Esophagus squamous epithelium (tissue), 4 donors: ENCODE measurements around the gene KRT39.

Source experiments
- POLR2A ChIP-seq, 4 donors: fragments of 450-650 bp; IDR thresholded peaks; one replicate each; pipeline ENCODE4 v1.6.1; 2017; ENCODE audit warnings: antibody characterized with exemption in 4 of 4, mild to moderate bottlenecking in 4 of 4, moderate library complexity in 3 of 4
- TF ChIP-seq, protein P1 (sequence below), 6 experiments: fragments of 450-650 bp in 4 of 6; fragments of 200-600 bp in 2 of 6; sonication (generic) in 2 of 6; IDR thresholded peaks; one replicate each; pipeline ENCODE4 v1.5.1; 2016 to 2019; ENCODE audit warnings: antibody characterized with exemption in 6 of 6, mild to moderate bottlenecking in 4 of 6, moderate library complexity in 4 of 6

DNA sequence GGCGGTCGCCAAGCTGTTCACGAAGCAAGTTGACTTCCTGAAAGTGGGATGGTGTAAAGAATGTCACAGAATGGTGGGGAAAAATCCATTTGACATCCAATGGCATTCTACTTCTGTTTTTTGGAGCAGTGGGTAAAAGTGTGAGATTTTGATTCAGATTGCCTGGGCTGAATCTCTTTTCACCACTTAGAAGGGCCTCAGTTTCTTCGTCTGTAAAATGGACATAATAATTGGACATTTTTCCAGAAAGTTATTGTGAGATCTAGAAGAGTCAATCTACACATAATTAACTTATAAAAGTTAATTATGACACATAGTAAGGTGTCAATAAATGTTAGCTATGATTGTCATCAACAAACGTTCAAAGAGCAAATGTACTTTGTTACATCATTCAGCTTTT is 14.4 kb upstream of the KRT39 start:
- TF ChIP-seq, protein P1, sequence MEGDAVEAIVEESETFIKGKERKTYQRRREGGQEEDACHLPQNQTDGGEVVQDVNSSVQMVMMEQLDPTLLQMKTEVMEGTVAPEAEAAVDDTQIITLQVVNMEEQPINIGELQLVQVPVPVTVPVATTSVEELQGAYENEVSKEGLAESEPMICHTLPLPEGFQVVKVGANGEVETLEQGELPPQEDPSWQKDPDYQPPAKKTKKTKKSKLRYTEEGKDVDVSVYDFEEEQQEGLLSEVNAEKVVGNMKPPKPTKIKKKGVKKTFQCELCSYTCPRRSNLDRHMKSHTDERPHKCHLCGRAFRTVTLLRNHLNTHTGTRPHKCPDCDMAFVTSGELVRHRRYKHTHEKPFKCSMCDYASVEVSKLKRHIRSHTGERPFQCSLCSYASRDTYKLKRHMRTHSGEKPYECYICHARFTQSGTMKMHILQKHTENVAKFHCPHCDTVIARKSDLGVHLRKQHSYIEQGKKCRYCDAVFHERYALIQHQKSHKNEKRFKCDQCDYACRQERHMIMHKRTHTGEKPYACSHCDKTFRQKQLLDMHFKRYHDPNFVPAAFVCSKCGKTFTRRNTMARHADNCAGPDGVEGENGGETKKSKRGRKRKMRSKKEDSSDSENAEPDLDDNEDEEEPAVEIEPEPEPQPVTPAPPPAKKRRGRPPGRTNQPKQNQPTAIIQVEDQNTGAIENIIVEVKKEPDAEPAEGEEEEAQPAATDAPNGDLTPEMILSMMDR (IDR thresholded peaks at IDR 0.05), result no peak
- TF ChIP-seq POLR2A (IDR thresholded peaks at IDR 0.05), result no peak
